OCI-LY3 (cell line): ENCODE data around the gene FTH1.
"Not testable (repeated sequence)": the region's sequence is repeated elsewhere in the genome, so short reads cannot be mapped to it uniquely, and the experiment has no call there.

Source experiments
- H2AFZ ChIP-seq: fragments of 200-600, 300-600 bp; shearing (Covaris generic); 2 replicates; pipeline ENCODE4 v1.6.0; 2014; ENCODE audit warnings: antibody characterized with exemption, low read depth, low read length
- H3K27ac ChIP-seq: fragments of 200-600, 300-600 bp; sonication (generic); 2 replicates; pipeline ENCODE4 v1.5.1; 2014; ENCODE audit warnings: mild to moderate bottlenecking, low read length, moderate library complexity, mixed read lengths
- H3K27me3 ChIP-seq: fragments of 200-600, 300-600 bp; sonication (generic); 2 replicates; pipeline ENCODE4 v1.6.1; 2014; ENCODE audit warnings: low read depth, low read length, mixed read lengths
- H3K36me3 ChIP-seq: fragments of 200-600, 300-600 bp; sonication (generic); replicated peaks from 2 replicates; pipeline ENCODE3; 2014; ENCODE audit warnings: low read depth, low read length, mixed read lengths
- H3K4me1 ChIP-seq: fragments of 300-600, 200-600 bp; sonication (generic); 2 replicates; pipeline ENCODE4 v1.6.1; 2014; ENCODE audit warnings: low read length, mixed read lengths
- H3K4me2 ChIP-seq: fragments of 200-600, 300-600 bp; sonication (generic); 2 replicates; pipeline ENCODE4 v1.6.1; 2014; ENCODE audit warnings: low read length, mixed read lengths
- H3K4me3 ChIP-seq: fragments of 300-600, 200-600 bp; sonication (generic); 2 replicates; pipeline ENCODE4 v1.5.1; 2014; ENCODE audit warnings: antibody characterized with exemption, mild to moderate bottlenecking, low read length, moderate library complexity
- H3K79me2 ChIP-seq: fragments of 300-600, 200-600 bp; shearing (Covaris generic); 2 replicates; pipeline ENCODE4 v1.6.1; 2014; ENCODE audit warnings: mild to moderate bottlenecking, low read length, mixed read lengths
- H3K9ac ChIP-seq: fragments of 300-600, 200-600 bp; shearing (Covaris generic); 2 replicates; pipeline ENCODE4 v1.6.0; 2014; ENCODE audit warnings: mild to moderate bottlenecking, low read length, moderate library complexity
- H3K9me3 ChIP-seq: fragments of 200-600, 300-600 bp; shearing (Covaris generic); 2 replicates; pipeline ENCODE4 v1.6.1; 2014; ENCODE audit warnings: low read length, mixed read lengths; ENCODE audit not compliant: insufficient read depth
- H4K20me1 ChIP-seq: fragments of 200-600, 300-600 bp; sonication (generic); 2 replicates; pipeline ENCODE4 v1.6.1; 2016; ENCODE audit warnings: low read length, mixed read lengths; ENCODE audit not compliant: insufficient read depth
- EZH2phosphoT487 ChIP-seq: fragments of 200-600 bp; shearing (Covaris generic); IDR thresholded peaks from 2 replicates; pipeline ENCODE4 v1.6.1; 2018; ENCODE audit warnings: antibody characterized with exemption, mixed run types, low read depth
- TF ChIP-seq, protein P1 (sequence below): fragments of 200-600, 300-600 bp; sonication (generic); IDR thresholded peaks from 2 replicates; pipeline ENCODE4 v1.5.1; 2014; ENCODE audit warnings: antibody characterized with exemption, low read length, low read depth

Gene FTH1

GRCh38 chr11:61954851-61955421, 12.5 kb downstream of the FTH1 start:
- Histone ChIP-seq H3K4me3 (no peak overlapping the region), H4K20me1 (no peaks in the 10 kb centered on the region), H3K4me1 (peaks cover under 1% of the 10 kb centered on the region; the same call in 1 of the 2 replicates), H2AFZ (no peak overlapping the region), H3K27ac (no peak overlapping the region), H3K9me3 (no peaks in the 10 kb centered on the region), H3K79me2 (no peaks in the 10 kb centered on the region), H3K4me2 (no peak overlapping the region), H3K36me3 (no peaks in the 10 kb centered on the region), H3K9ac (no peak overlapping the region), H3K27me3 (no peaks in the 10 kb centered on the region)
- TF ChIP-seq EZH2phosphoT487, result no peak
- TF ChIP-seq, protein P1, sequence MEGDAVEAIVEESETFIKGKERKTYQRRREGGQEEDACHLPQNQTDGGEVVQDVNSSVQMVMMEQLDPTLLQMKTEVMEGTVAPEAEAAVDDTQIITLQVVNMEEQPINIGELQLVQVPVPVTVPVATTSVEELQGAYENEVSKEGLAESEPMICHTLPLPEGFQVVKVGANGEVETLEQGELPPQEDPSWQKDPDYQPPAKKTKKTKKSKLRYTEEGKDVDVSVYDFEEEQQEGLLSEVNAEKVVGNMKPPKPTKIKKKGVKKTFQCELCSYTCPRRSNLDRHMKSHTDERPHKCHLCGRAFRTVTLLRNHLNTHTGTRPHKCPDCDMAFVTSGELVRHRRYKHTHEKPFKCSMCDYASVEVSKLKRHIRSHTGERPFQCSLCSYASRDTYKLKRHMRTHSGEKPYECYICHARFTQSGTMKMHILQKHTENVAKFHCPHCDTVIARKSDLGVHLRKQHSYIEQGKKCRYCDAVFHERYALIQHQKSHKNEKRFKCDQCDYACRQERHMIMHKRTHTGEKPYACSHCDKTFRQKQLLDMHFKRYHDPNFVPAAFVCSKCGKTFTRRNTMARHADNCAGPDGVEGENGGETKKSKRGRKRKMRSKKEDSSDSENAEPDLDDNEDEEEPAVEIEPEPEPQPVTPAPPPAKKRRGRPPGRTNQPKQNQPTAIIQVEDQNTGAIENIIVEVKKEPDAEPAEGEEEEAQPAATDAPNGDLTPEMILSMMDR, result no peak

DNA sequence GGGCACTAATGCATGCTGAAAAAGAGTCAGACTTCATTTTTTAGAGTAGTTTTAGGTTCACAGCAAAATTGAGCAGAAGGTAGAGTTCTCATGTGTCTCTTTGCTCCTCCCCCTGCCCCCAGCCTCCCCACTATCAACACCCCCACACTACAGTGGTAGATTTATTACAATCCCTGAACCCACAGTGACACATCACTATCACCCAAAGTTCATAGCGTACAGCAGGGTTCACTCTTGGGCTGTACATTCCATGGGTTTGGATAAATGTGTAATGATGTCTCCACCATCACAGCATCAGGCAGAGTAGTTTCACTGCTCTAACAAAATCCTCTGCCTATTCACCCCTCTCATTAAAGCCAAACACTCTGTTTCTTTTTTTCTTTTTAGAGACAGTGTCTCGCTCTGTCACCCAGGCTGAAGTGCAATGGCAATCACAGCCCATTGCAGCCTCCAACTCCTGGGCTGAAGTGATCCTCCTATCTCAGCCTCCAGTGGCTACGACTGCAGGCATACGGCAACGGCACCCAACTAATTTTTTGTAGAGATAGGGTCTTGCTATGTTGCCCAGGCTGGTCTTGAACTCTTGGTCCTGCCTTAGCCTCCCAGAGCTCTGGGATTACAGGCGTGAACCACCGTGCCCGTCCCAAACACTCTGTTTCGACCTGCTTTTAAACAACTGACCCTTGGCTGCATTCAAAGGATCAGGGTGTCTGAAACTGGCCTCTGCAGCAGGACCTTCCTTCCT, 13.2 kb downstream of the FTH1 start:
- H3K27ac ChIP-seq, result no peak overlapping the region
- peaks cover 6% of the 10 kb centered on the region; the same call in 1 of the 2 replicates for H3K4me1 ChIP-seq
- H3K9me3 ChIP-seq, result no peaks in the 10 kb centered on the region
- no peaks in the 10 kb centered on the region for H4K20me1 ChIP-seq
- H3K4me2 ChIP-seq, result no peak overlapping the region
- H3K79me2 ChIP-seq, result no peaks in the 10 kb centered on the region
- TF ChIP-seq, protein P1, result no peak
- no peak for TF ChIP-seq EZH2phosphoT487
- H3K27me3 ChIP-seq, result no peaks in the 10 kb centered on the region
- H3K36me3 ChIP-seq, result no peaks in the 10 kb centered on the region
- no peak overlapping the region for H3K9ac ChIP-seq
- no peak overlapping the region for H3K4me3 ChIP-seq
- H2AFZ ChIP-seq, result no peak overlapping the region

GRCh38 chr11:61953632-61954031, 13.8 kb downstream of the FTH1 start:
- H3K9ac ChIP-seq, H3K4me2 ChIP-seq, H3K27ac ChIP-seq, H3K9me3 ChIP-seq, H3K79me2 ChIP-seq, H3K4me3 ChIP-seq, H2AFZ ChIP-seq, H3K4me1 ChIP-seq, H3K36me3 ChIP-seq, H3K27me3 ChIP-seq, H4K20me1 ChIP-seq: not testable (repeated sequence)

DNA sequence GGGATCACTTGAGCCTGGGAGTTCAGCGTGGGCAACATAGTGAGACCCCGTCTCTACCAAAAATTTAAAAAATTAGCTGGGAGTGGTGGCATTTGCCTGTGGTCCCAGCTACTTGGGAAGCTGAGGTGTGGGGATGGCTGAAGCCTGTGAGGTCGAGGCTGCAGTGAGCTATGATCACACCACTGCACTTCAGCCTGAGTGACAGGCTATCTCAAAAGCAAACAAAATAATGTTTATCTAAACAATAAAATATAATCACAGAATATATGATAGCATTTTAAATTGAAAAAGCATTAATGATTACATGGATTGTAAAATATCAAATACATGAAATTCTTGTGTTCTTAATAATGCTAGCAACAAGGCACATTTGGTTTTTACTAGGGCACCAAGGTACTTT, 14.6 kb downstream of the FTH1 start:
- H3K36me3 ChIP-seq, result no peaks in the 10 kb centered on the region
- no peak overlapping the region for H3K27ac ChIP-seq
- peaks cover 6% of the 10 kb centered on the region; the same call in 1 of the 2 replicates for H3K4me1 ChIP-seq
- H2AFZ ChIP-seq, result no peak overlapping the region
- no peaks in the 10 kb centered on the region for H3K9me3 ChIP-seq
- TF ChIP-seq, protein P1, result no peak
- no peak for TF ChIP-seq EZH2phosphoT487
- H3K9ac ChIP-seq, result no peak overlapping the region
- no peaks in the 10 kb centered on the region for H4K20me1 ChIP-seq
- H3K79me2 ChIP-seq, result no peaks in the 10 kb centered on the region
- no peak overlapping the region for H3K4me3 ChIP-seq
- no peaks in the 10 kb centered on the region for H3K27me3 ChIP-seq
- H3K4me2 ChIP-seq, result no peak overlapping the region
